Stomach (tissue), 9 donors: ENCODE measurements around the gene MAP7. TPM values are rescaled to one million over a fixed set of nuclear protein-coding genes. Genes with fewer than 3 reads are reported as not detected.

Experiments
- DNase-seq, 2 donors: peaks; one replicate each; pipeline versions ENCODE4 v3.0.0 to v3.0.0-alpha.2; 2013 to 2019
- H3K27ac ChIP-seq, 5 donors: fragments of 200-600 bp in 4 of 5; sonication (generic) in 4 of 5; one replicate each; pipeline ENCODE4 v1.5.1; 2013 to 2019; ENCODE audit warnings: mild to moderate bottlenecking in 1 of 5, moderate library complexity in 1 of 5
- H3K27me3 ChIP-seq, 3 donors: fragments of 200-600 bp; sonication (generic); one replicate each; pipeline ENCODE4 v1.5.1; 2017 to 2019; ENCODE audit warnings: mixed run types in 1 of 3
- H3K36me3 ChIP-seq, 4 donors: fragments of 200-600 bp; sonication (generic); 1 replicate in 3 of 4; 2 replicates in 1 of 4; pipeline ENCODE4 v1.5.1; 2016 to 2019
- H3K4me1 ChIP-seq, 4 donors: fragments of 200-600 bp; sonication (generic); one replicate each; pipeline ENCODE4 v1.5.1; 2016 to 2019
- H3K4me3 ChIP-seq, 4 donors: fragments of 200-600 bp; sonication (generic) in 3 of 4; one replicate each; pipeline ENCODE4 v1.5.1; 2016 to 2019; ENCODE audit warnings: mild to moderate bottlenecking in 1 of 4
- H3K9me3 ChIP-seq, 4 donors: fragments of 200-600 bp; sonication (generic); one replicate each; pipeline ENCODE4 v1.5.1; 2016 to 2019
- CTCF ChIP-seq, 7 experiments: fragments of 450-650 bp in 4 of 7; fragments of 200-600 bp in 3 of 7; sonication (generic) in 3 of 7; IDR thresholded peaks; one replicate each; pipeline ENCODE4 v1.5.1; 2016 to 2019; ENCODE audit warnings: antibody characterized with exemption in 7 of 7, control low read depth in 2 of 7, mild to moderate bottlenecking in 1 of 7
- EP300 ChIP-seq: sonication (generic); formaldehyde crosslinking; IDR thresholded peaks from one replicate; pipeline ENCODE4 v1.6.1; 2017; ENCODE audit warnings: antibody characterized with exemption
- POLR2A ChIP-seq, 4 donors: fragments of 450-650 bp; IDR thresholded peaks; one replicate each; pipeline ENCODE4 v1.6.1; 2016; ENCODE audit warnings: antibody characterized with exemption in 4 of 4, control low read depth in 2 of 4, mild to moderate bottlenecking in 1 of 4, moderate library complexity in 1 of 4
- POLR2AphosphoS5 ChIP-seq, 3 donors: sonication (generic); formaldehyde crosslinking; IDR thresholded peaks; one replicate each; pipeline ENCODE4 v1.6.1; 2016; ENCODE audit warnings: antibody characterized with exemption in 3 of 3
- WGBS, 5 donors: extraction: QIAGEN DNeasy Blood & Tissue Kit in 3 of 5; methylation state at CpG; one replicate each; pipeline versions ENCODE4 v1.1.5 to v1.1.7; 2013 to 2018; 5-methylcytosine and 5-hydroxymethylcytosine counted together
- intact Hi-C: fragments of 100-400 bp; cut with DNase I; formaldehyde crosslinking; loops from one replicate; pipeline ENCODE4 v1.15.1; 2023; ENCODE audit warnings: low total_unique reads
- polyA plus RNA-seq, 3 donors: library from polyadenylated mRNA; stranded (reverse); fragments of 200-250 nt; gene quantifications; one replicate each; pipeline ENCODE4 v1.2.3, GENCODE V29; 2013
- total RNA-seq, 5 donors: library from RNA; depleted of rRNA; stranded (reverse); fragments of >200 nt; gene quantifications; one replicate each; pipeline versions ENCODE4 v1.1.0 to v1.2.3, GENCODE V29; 2014 to 2016
- donor health status: healthy with polysubstance abuse.
- donor health status: Bipolar disorder and iron deficiency.
- donor health status: healthy.

Gene MAP7
- total and polyA plus RNA-seq, 8 donors, result 2.3 to 28.3 (median 9.7) TPM

GRCh38 chr6:136563386-136564152 lies 13.3 kb upstream of the MAP7 start:
- Histone ChIP-seq H3K27me3 (no peaks in the 10 kb centered on the region), H3K27ac (no peak overlapping the region), H3K4me1 (peaks cover 11 to 53% (median 23%) of the 10 kb centered on the region in 4 donors), H3K36me3 (peaks cover 3 to 79% (median 56%) of the 10 kb centered on the region in 4 donors), H3K4me3 (no peak overlapping the region), H3K9me3 (no peaks in the 10 kb centered on the region)
- no peak for TF ChIP-seq POLR2AphosphoS5 (IDR thresholded peaks at IDR 0.05)
- no peak for TF ChIP-seq POLR2A (IDR thresholded peaks at IDR 0.05)
- TF ChIP-seq EP300, result no peak
- TF ChIP-seq CTCF (IDR thresholded peaks at IDR 0.05), result no peak
- 80 to 83% (median 81%) methylated on average over 6 of the region's 6 CpGs for WGBS, 5 donors
- no peak for DNase-seq
- intact Hi-C loops, result no loop called here

- Histone ChIP-seq H3K27me3 (no peaks in the 10 kb centered on the region), H3K4me3 (no peak overlapping the region), H3K4me1 (peaks cover 7 to 40% (median 20%) of the 10 kb centered on the region in 4 donors), H3K9me3 (no peaks in the 10 kb centered on the region), H3K36me3 (peaks cover 3 to 87% (median 66%) of the 10 kb centered on the region in 4 donors), H3K27ac (no peak overlapping the region)
- intact Hi-C loops, result no loop called here
- no peak for DNase-seq
- TF ChIP-seq CTCF (IDR thresholded peaks at IDR 0.05), result no peak
- TF ChIP-seq EP300, result no peak
- TF ChIP-seq POLR2A (IDR thresholded peaks at IDR 0.05), result no peak
- TF ChIP-seq POLR2AphosphoS5 (IDR thresholded peaks at IDR 0.05), result no peak
- 41 to 82% (median 76%) methylated on average over 2 of the region's 2 CpGs for WGBS, 5 donors
Measured at GRCh38 chr6:136562211-136562610, 12.0 kb upstream of the MAP7 start.

GRCh38 chr6:136553166-136553787 lies 3.1 kb upstream of the MAP7 start:
- Histone ChIP-seq H3K36me3 (peaks cover 0 to 41% (median 26%) of the 10 kb centered on the region in 4 donors), H3K27me3 (peaks cover 0 to 23% (median 10%) of the 10 kb centered on the region in 3 donors), H3K9me3 (no peaks in the 10 kb centered on the region), H3K27ac (no peak overlapping the region), H3K4me3 (no peak overlapping the region), H3K4me1 (peaks cover 11 to 39% (median 23%) of the 10 kb centered on the region in 4 donors)
- intact Hi-C loops, result no loop called here
- 76 to 85% (median 80%) methylated on average over 5 of the region's 5 CpGs for WGBS, 5 donors
- no peak for TF ChIP-seq POLR2AphosphoS5 (IDR thresholded peaks at IDR 0.05)
- no peak for TF ChIP-seq CTCF (IDR thresholded peaks at IDR 0.05)
- no peak for TF ChIP-seq POLR2A (IDR thresholded peaks at IDR 0.05)
- TF ChIP-seq EP300, result no peak
- peak in 1 of 2 donors; percentile 19 for DNase-seq

- Histone ChIP-seq H3K27ac (peak overlapping the region in 1 of 5 donors; percentile 46), H3K4me1 (peaks cover 11 to 39% (median 23%) of the 10 kb centered on the region in 4 donors), H3K4me3 (no peak overlapping the region), H3K9me3 (no peaks in the 10 kb centered on the region), H3K27me3 (peaks cover 0 to 23% (median 10%) of the 10 kb centered on the region in 3 donors), H3K36me3 (peaks cover 0 to 29% (median 14%) of the 10 kb centered on the region in 4 donors)
- DNase-seq, result no peak
- intact Hi-C loops, result no loop called here
- WGBS, 5 donors, result 56 to 84% (median 67%) methylated on average over 4 of the region's 4 CpGs
- TF ChIP-seq POLR2A (IDR thresholded peaks at IDR 0.05) (no peak), EP300 (no peak)
Measured at GRCh38 chr6:136552054-136552453, 1.8 kb upstream of the MAP7 start.
